ENCODE data around the gene CEP170B.

The CEP170B gene

DNA sequence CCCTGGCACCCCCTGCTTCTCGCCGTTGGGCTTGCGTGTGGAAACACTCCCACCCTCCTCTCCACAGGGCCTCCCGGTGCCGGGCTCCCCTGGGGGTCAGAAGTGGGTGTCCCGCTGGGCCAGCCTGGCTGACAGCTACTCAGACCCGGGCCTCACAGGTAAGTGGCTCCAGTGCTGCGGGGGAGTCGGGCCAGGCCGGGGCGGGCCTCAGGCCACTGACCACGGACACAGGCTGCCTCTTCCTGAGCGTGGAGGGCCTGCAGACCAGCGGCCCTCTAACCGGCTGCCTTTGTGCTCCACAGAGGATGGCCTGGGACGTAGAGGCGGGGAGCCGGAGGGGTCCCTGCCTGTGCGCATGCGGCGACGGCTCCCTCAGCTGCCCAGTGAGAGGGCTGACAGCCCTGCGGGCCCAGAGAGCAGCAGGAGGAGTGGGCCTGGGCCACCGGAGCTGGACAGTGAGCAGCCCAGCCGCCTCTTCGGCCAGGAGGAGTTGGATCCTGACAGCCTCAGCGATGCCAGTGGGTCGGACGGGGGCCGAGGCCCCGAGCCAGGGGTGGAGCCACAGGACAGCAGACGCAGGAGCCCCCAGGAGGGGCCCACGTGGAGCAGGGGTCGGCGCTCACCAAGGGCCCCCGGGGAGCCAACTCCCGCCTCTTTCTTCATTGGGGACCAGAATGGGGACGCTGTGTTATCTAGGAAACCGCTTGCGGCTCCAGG is 21.1 kb downstream of the CEP170B start:
- TF ChIP-seq TOX (CRISPR knock-in tag; IDR thresholded peaks at IDR 0.05; ENCODE audit: borderline replicate concordance) (no peak), SNAI2 (CRISPR knock-in tag; IDR thresholded peaks at IDR 0.05) (no peak), TCF4 (CRISPR knock-in tag; IDR thresholded peaks at IDR 0.05; ENCODE audit: borderline replicate concordance) (no peak), CSDC2 (CRISPR knock-in tag; IDR thresholded peaks at IDR 0.05) (no peak), ZNF8 (CRISPR knock-in tag; IDR thresholded peaks at IDR 0.05) (no peak), ZNF565 (CRISPR knock-in tag; conservative IDR thresholded peaks at IDR 0.05; ENCODE audit: low read depth) (no peak), GLIS3 (CRISPR knock-in tag; IDR thresholded peaks at IDR 0.05) (no peak), ZC3H10 (CRISPR knock-in tag; IDR thresholded peaks at IDR 0.05) (no peak), ESRRG (CRISPR knock-in tag; IDR thresholded peaks at IDR 0.05) (no peak), RARB (CRISPR knock-in tag; IDR thresholded peaks at IDR 0.05) (no peak), OSR1 (CRISPR knock-in tag; IDR thresholded peaks at IDR 0.05) (no peak), ZNF70 (CRISPR knock-in tag; IDR thresholded peaks at IDR 0.05) (no peak), PPARA (CRISPR knock-in tag; IDR thresholded peaks at IDR 0.05; ENCODE audit: borderline replicate concordance) (no peak), ISL1 (CRISPR knock-in tag; IDR thresholded peaks at IDR 0.05) (no peak), ZFP3 (CRISPR knock-in tag; IDR thresholded peaks at IDR 0.05) (no peak)
- TF ChIP-seq, protein P1, sequence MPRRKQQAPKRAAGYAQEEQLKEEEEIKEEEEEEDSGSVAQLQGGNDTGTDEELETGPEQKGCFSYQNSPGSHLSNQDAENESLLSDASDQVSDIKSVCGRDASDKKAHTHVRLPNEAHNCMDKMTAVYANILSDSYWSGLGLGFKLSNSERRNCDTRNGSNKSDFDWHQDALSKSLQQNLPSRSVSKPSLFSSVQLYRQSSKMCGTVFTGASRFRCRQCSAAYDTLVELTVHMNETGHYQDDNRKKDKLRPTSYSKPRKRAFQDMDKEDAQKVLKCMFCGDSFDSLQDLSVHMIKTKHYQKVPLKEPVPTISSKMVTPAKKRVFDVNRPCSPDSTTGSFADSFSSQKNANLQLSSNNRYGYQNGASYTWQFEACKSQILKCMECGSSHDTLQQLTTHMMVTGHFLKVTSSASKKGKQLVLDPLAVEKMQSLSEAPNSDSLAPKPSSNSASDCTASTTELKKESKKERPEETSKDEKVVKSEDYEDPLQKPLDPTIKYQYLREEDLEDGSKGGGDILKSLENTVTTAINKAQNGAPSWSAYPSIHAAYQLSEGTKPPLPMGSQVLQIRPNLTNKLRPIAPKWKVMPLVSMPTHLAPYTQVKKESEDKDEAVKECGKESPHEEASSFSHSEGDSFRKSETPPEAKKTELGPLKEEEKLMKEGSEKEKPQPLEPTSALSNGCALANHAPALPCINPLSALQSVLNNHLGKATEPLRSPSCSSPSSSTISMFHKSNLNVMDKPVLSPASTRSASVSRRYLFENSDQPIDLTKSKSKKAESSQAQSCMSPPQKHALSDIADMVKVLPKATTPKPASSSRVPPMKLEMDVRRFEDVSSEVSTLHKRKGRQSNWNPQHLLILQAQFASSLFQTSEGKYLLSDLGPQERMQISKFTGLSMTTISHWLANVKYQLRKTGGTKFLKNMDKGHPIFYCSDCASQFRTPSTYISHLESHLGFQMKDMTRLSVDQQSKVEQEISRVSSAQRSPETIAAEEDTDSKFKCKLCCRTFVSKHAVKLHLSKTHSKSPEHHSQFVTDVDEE (CRISPR knock-in tag; IDR thresholded peaks at IDR 0.05): no peak
- TF ChIP-seq, protein P2, sequence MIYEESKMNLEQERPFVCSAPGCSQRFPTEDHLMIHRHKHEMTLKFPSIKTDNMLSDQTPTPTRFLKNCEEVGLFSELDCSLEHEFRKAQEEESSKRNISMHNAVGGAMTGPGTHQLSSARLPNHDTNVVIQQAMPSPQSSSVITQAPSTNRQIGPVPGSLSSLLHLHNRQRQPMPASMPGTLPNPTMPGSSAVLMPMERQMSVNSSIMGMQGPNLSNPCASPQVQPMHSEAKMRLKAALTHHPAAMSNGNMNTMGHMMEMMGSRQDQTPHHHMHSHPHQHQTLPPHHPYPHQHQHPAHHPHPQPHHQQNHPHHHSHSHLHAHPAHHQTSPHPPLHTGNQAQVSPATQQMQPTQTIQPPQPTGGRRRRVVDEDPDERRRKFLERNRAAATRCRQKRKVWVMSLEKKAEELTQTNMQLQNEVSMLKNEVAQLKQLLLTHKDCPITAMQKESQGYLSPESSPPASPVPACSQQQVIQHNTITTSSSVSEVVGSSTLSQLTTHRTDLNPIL (CRISPR knock-in tag; IDR thresholded peaks at IDR 0.05; ENCODE audit: low read depth): no peak
- TF ChIP-seq, protein P3, sequence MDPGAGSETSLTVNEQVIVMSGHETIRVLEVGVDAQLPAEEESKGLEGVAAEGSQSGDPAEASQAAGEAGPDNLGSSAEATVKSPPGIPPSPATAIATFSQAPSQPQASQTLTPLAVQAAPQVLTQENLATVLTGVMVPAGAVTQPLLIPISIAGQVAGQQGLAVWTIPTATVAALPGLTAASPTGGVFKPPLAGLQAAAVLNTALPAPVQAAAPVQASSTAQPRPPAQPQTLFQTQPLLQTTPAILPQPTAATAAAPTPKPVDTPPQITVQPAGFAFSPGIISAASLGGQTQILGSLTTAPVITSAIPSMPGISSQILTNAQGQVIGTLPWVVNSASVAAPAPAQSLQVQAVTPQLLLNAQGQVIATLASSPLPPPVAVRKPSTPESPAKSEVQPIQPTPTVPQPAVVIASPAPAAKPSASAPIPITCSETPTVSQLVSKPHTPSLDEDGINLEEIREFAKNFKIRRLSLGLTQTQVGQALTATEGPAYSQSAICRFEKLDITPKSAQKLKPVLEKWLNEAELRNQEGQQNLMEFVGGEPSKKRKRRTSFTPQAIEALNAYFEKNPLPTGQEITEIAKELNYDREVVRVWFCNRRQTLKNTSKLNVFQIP (CRISPR knock-in tag; IDR thresholded peaks at IDR 0.05; ENCODE audit: borderline replicate concordance, low read depth): no peak
- TF ChIP-seq, protein P4, sequence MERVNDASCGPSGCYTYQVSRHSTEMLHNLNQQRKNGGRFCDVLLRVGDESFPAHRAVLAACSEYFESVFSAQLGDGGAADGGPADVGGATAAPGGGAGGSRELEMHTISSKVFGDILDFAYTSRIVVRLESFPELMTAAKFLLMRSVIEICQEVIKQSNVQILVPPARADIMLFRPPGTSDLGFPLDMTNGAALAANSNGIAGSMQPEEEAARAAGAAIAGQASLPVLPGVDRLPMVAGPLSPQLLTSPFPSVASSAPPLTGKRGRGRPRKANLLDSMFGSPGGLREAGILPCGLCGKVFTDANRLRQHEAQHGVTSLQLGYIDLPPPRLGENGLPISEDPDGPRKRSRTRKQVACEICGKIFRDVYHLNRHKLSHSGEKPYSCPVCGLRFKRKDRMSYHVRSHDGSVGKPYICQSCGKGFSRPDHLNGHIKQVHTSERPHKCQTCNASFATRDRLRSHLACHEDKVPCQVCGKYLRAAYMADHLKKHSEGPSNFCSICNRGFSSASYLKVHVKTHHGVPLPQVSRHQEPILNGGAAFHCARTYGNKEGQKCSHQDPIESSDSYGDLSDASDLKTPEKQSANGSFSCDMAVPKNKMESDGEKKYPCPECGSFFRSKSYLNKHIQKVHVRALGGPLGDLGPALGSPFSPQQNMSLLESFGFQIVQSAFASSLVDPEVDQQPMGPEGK (CRISPR knock-in tag; IDR thresholded peaks at IDR 0.05; ENCODE audit: borderline replicate concordance): no peak

DNA sequence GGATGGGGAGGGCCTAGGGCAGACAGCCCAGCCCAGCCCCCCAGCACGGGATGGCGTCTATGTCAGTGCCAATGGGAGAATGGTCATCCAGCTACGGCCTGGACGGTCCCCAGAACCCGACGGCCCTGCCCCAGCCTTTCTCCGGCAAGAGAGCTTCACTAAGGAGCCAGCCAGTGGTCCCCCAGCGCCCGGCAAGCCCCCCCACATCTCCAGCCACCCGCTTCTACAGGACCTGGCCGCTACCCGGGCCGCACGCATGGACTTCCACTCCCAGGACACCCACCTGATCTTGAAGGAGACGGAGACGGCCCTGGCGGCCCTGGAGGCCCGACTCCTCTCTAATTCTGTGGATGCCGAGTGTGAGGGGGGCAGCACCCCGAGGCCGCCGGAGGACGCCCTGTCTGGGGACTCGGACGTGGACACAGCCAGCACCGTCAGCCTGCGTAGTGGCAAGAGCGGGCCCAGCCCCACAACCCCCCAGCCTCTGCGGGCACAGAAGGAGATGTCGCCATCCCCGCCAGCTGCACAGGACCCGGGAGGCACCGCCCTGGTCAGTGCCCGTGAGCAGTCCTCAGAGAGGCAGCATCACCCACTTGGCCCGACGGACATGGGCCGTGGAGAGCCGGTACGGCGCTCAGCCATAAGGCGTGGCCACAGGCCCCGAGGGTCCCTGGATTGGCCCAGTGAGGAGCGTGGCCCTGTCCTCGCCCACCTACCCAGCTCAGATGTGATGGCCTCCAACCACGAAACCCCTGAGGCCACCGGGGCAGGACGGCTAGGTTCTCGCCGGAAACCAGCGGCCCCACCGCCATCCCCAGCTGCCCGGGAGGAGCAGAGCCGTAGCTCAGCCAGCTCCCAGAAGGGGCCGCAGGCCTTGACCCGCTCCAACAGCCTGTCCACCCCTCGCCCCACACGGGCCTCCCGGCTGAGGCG is 21.9 kb downstream of the CEP170B start:
- no peak for ATAC-seq

More for the DNA sequence above, 21.1 kb downstream of the CEP170B start:
- no peak for ATAC-seq

More for the DNA sequence above, 21.9 kb downstream of the CEP170B start:
- no peak for TF ChIP-seq ARNTL (CRISPR knock-in tag; IDR thresholded peaks at IDR 0.05; ENCODE audit: borderline replicate concordance, low read depth)
- no peak for TF ChIP-seq ESRRG (CRISPR knock-in tag; IDR thresholded peaks at IDR 0.05)
- no peak for TF ChIP-seq ZNF70 (CRISPR knock-in tag; IDR thresholded peaks at IDR 0.05)
- TF ChIP-seq, protein P5, sequence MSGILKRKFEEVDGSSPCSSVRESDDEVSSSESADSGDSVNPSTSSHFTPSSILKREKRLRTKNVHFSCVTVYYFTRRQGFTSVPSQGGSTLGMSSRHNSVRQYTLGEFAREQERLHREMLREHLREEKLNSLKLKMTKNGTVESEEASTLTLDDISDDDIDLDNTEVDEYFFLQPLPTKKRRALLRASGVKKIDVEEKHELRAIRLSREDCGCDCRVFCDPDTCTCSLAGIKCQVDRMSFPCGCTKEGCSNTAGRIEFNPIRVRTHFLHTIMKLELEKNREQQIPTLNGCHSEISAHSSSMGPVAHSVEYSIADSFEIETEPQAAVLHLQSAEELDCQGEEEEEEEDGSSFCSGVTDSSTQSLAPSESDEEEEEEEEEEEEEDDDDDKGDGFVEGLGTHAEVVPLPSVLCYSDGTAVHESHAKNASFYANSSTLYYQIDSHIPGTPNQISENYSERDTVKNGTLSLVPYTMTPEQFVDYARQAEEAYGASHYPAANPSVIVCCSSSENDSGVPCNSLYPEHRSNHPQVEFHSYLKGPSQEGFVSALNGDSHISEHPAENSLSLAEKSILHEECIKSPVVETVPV (CRISPR knock-in tag; IDR thresholded peaks at IDR 0.05): no peak
- TF ChIP-seq ZC3H10 (CRISPR knock-in tag; IDR thresholded peaks at IDR 0.05): no peak
- TF ChIP-seq, protein P1 (CRISPR knock-in tag; IDR thresholded peaks at IDR 0.05): no peak
- TF ChIP-seq, protein P3 (CRISPR knock-in tag; IDR thresholded peaks at IDR 0.05; ENCODE audit: borderline replicate concordance, low read depth): no peak
- no peak for TF ChIP-seq ZNF8 (CRISPR knock-in tag; IDR thresholded peaks at IDR 0.05)

All from SK-N-SH treated with all-trans-retinoic acid at 6 μM for 48 hours (cell line).